ENCODE results near the gene VCPKMT.

The VCPKMT gene

GRCh38 chr14:50060871-50061663, 55.3 kb downstream of the VCPKMT start:
- no peak for DNase-seq (ENCODE audit: low read depth)

GRCh38 chr14:50059763-50060616, 56.4 kb downstream of the VCPKMT start:
- no peak overlapping the region for H3K4me3 ChIP-seq (ENCODE audit: low read length)
- DNase-seq (ENCODE audit: low read depth), result no peak
- no peak for TF ChIP-seq CTCF (conservative IDR thresholded peaks at IDR 0.05; ENCODE audit: low read depth, low read length)

More at GRCh38 chr14:50060871-50061663, 55.3 kb downstream of the VCPKMT start:
- TF ChIP-seq CTCF (conservative IDR thresholded peaks at IDR 0.05; ENCODE audit: low read depth, low read length), result peak; percentile 24
- H3K4me3 ChIP-seq (ENCODE audit: low read length), result no peak overlapping the region
